HG02840 (cell line): Measurements from ENCODE around the gene KCNH1.

Source experiments
- ATAC-seq: cut with Tn5 transposase; IDR thresholded peaks from one replicate; pipeline ENCODE4 v1.9.1; 2021; ENCODE audit warnings: mild to moderate bottlenecking, moderate library complexity, moderate number of reproducible peaks; ENCODE audit not compliant: unreplicated experiment, low FRiP score

KCNH1 gene

DNA sequence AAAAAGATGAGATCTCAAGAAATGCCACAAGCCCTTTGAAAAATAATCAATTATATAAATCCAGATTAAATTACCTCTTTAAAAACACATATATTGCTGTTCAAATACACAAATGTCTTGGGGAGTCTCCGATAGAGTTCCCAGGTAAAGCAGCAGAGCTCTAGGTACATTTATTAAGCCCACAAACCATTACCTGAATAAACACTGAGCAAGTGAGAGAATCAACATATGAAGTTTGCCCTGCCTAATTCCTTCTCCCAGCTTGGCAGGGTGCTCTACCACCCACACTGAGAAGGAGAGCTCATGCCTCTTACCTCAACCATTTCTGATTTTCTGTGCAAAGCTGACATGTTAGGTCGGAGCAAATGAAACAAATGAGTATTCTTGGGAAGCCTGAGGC lies 402.4 kb downstream of the KCNH1 start:
- ATAC-seq, result no peak

DNA sequence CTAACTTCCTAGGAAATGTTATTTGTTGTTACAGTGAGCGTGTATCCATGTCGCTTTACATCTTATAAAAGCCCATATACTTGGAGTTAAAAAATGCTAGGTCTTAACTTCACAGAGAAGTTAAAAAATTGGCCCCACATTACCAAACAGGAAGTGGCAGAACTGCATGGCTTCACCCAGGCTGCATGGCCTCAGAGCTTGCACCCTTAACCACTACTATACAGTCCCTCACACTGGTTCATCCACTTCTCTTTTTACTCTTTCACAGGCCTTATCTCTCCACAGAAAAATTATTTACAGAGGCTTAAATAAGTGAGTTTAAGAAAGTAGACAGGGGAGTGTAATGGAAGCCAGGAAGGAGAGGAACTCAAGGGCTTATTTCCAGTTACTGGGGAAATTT lies 402.8 kb downstream of the KCNH1 start:
- ATAC-seq, result no peak

DNA sequence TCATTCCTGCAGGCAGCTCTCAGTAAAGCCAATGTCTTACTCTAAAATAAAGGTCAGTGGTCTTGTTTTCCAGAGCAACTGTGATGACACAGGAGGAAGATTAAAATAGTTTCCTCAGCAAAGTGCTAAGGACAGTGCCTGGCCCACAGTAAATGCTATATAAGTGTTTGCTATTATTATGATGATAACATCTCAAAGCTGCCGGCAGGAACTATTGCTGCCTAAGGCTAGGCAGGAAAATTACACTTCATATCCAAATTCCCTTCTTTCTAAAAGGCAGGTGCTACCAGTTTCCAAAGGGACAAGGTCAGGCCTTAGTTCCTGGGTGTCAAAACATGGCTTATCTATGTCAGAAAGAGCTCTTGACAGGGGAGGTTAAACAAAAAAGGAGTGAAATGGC lies 403.9 kb downstream of the KCNH1 start:
- ATAC-seq, result no peak

DNA sequence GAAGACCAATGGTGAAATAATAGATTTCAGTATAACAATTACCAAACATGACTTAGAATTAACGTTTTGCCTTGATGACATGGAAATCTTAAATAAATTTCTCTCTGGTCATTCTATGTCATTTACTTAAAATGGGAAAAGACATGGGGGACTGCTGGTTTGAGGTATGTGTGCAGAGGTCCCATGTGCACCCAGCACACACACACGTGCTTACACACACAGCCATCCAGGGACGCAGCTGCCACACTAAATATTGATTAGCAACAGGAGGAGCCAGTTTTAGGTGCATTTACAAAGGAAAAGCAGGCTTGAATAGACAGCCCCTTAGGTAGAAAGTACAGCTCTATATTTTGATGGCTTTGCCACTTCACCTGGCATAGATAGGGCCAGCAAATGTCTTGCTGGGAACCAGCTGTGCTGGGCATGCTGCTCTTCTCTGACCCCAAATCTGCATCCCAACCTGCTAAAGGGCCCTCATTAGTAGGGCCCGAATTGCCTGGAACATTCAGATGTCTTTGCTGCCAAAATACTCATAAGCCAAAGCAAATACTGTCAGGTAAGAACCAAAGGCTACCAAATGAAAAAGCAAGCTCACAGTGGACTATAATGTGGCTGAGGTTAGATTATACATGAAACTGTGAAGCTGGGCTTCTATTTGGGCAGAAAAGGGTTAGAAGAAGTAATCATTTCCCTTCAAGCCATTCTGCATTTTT lies 405.4 kb downstream of the KCNH1 start:
- ATAC-seq, result no peak

DNA sequence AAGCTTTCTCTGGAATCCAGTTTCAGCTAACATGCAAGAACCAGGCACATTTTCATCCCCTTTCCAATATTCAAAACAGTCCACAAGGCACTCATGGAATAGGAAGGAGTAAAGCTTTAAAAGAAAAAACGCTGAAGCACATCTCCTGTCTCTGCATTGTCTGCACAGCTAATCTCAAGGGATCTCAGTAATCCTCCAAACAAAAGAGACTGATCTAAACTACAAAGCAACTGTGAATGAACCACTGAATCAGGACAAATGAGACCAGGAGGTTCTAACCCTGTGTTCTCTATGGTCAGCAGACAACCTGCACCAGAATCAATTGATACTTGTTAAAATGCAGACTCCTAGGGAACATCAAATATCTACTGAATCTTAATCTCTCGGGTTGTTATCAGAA lies 406.2 kb downstream of the KCNH1 start:
- no peak for ATAC-seq

DNA sequence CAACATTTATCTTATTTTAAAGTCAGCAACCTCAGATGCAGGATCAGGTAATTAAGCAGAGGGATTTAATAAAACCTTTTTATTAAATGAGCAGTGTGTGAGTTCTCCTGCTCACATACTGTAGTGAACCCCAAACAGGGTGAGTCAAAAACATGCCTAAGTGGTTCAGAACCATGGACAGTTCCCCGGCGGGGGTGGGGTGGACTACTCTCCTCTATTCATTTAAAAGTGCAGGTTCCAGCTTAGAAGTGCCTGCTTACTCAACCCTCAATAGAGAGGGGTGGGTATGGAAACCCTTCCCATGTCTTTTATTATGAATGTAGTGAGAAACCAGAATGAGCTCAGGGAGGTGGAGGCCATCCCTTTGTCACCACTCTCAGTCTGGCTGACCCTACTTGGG lies 407.3 kb downstream of the KCNH1 start:
- no peak for ATAC-seq

DNA sequence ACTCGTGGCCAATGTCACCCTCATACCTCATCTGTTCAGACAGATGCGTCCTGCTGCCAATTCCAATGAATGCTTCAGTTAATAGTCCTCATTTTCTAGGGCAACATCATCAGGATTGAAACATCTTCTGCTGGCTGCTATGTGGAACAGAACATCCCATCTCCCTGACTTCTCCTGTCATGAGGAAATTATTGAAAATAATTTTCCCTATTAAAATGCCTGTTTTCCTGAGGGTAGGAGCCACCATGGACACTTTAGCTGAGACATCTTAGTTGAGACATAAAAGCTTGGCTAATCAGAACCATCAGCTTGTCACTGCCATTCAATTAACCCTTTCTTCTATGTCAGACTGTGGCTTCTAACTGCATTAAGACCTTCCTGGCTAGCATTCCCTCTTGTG lies 409.2 kb downstream of the KCNH1 start:
- ATAC-seq, result no peak

DNA sequence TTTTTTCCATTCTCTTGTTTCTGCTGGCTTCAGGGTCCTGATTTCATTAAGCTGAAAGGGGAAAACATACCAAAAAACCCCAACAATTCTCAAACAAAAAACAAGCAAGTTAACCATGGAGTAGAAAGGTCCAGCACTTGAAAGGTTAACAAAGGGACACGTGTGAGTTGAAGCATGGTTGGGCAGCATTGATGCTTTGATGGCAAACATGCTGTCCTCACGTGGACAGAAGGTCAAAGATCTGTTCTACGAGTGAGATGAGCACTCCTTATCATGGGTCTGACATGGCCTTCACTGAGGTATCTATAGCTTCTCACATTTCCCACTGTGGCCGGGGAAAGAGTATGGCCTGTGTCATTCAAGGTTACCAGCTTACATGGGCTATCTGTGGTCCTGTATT lies 410.3 kb downstream of the KCNH1 start:
- ATAC-seq, result no peak

DNA sequence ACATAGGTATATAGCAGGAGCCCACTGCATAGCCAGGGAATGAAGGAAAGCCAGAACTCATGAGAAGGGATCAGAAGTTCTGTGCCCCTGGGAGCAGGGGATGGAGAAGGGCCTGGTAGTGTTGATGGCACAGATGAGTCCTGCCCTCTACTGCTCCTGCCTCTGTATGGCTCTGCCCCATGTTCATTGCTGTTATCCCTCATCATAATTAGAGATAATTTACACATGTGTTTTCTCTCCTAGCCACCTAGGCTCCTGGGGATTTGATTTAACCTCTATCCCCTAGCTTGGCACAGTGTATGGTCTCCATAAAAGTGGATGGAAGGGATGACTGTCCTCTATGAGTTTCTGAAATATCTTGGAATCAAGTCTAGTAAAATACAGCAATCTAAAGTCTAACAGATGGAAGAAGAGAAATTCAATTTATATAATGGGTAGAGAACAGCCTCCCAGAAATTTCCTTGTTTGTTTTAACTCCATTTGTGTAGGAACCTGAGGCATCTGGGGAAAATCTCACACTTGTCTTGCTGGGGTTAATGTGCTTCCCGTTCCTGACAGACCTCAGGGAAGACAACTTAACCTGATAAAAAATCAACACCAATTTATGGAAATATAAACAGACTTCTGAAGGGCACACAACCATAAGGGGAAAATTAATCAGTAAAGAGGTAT lies 411.4 kb downstream of the KCNH1 start:
- ATAC-seq, result no peak

DNA sequence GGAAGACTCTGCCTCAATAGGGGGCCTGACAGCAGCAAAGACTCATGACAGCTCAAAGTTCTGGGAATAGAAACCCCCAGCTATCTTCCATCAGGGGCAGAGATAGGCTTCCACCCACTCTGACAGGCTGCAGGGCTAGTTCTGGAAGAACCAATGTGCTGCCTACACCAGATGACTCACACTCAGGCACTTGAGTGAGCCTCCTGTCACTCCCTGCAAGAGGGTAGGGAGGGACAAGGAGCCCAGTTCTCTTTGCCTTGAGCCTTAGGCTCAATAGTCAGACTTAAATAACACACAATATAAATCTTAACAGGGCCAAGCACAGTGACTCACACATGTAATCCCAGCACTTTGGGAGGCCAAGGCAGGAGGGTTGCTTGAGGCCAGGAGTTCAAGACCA lies 418.9 kb downstream of the KCNH1 start:
- ATAC-seq, result no peak

DNA sequence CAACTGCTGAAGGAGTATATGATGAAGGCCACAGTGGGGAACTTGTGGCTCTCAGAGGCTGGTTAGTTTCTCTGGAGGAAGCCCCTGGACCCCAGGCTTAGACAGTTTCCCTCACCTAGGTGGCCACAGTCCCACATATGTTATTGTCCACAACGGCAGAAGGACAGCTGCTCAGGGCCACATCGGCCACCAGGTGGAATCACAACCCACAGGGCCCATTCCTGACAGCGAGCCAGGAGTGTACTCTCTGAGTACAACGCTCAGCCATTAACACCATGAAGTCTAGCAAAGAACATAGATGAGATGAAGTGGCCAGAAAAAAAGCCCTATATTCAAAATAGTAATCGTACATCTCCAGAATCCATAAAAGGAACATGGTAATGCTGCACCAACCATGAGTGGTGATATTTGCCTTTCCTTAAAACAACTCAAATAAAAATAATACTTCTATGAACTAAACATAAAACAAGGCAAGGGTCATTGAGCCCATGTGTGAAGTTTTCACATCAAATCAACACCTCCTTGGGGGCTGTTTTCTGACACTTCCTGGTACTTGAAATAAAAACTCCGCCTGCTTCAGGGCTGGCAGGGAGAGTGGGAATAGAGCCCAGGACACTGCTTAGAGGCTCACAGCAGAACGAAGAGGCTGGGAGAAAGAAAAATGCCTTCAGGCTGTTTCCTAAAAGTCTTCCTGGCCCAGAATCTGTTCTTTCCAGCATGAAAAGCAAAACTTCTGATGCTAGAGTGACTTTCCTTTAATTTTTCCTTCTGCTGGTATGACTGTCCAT lies 421.9 kb downstream of the KCNH1 start:
- ATAC-seq, result no peak

DNA sequence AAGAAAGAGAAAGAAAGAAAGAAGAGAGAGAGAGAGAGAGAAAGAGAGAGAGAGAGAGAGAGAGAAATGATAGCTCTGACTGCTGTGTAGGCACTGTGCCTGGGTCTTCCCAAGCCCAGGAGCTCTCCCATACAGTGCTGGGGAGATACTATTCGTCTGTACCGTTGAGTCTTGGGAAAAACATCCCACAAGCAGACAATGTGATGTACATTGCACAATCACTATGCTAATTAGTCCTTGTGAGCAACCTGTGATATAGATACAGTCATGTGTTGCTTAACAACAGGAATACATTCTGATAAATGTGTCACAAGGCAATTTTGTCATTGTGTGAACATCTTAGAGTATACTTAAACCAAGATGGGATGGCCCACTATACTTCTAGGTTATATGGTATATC lies 424.2 kb downstream of the KCNH1 start:
- ATAC-seq, result no peak

DNA sequence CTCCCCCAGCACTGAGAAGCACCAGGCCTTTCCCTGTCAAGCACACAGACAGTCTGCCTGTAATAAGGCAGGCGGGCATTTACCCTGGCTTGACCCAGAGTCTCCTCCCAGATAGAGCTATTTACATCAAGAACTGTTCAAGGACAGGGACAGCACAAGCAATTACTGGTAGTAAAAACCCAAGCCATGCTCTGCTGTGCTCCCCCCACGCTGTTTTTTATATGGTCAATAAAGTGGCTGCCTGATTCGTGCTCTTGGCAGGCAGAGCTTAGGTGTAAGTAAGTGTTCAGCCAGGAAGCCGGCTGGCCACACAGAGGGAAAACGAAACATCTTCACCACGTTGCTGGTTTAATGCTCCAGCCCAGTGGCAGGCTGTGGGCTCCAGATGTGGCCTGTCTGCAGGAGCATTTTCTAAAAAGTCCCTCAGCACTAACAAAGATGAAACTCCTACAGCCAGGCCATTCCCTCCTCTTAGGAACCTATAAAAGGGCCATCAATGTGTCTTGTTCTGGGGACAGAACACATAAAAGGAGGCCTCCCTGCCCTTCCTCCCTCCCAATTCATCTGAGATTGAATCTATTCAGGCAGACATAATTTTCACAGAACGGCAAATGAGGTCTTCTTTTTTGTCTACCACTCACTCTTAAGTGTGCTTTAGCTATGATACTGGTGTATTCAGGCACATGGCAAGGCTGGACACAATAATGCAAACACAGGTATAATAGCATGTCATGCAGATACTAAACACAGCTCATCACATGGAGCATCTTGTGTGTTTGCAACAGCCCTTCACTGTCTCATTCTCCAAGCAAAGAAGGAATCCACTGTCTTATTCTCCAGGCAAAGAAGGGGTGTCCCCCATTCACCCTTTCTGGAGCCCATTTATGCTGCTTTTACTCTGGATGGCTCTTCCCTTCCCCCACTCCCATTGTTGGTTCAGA lies 426.4 kb downstream of the KCNH1 start:
- ATAC-seq, result no peak

DNA sequence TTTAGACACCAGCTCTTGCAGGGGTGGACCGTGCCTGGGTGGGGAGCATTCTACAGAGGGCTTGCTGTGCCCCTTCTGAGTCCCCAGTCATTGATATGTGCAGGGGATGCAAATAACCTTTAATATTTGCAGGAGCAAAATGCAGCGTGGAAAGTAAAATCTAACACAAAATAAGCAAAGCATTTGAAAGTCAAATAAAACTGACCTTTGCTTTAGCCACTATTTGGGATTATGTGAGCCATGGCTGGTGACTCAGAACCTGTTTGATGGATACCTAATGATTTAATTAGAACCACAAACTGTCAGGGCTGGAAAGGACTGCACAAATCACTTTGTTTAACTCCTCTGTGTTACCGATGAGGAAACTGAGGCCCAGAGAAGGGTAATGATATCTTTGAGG lies 427.7 kb downstream of the KCNH1 start:
- ATAC-seq, result no peak

DNA sequence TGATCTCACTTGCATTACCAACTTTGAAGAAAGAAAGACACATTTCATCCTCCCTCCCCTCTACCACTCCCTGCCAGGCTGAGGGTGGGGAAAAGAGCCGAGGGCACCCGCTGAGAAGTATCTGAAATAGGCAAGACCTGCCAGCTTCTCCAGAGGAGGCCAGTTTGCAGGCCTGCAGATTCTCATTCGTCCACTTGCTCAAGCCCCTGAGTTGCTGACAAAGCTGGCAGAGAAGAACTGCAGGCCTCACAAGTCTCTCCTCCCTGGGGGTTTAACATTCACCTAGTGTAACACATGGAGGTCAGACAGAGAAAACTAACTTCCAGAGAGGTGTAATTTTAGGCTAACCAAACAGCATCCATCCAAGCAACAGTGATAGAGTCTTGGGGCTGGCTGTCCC lies 428.9 kb downstream of the KCNH1 start:
- ATAC-seq, result no peak

DNA sequence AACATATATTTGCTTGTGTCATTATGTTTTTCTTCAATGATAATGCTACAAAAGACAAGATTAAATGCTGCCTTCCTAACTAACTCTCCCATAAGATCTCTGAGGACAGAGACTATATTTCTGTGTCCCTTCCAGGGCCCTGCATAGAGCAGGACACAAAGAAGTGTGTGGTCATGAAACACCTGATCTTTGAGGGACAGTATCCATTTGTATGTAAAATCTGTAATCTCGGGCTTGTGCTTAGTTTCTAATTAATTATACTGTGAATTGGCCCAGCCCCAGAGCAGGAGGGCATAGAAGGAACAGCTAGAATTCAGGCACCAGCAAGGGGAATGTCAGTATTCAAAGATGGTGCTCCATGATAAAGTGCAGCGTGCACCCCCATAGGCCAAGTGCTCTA lies 430.4 kb downstream of the KCNH1 start:
- no peak for ATAC-seq

DNA sequence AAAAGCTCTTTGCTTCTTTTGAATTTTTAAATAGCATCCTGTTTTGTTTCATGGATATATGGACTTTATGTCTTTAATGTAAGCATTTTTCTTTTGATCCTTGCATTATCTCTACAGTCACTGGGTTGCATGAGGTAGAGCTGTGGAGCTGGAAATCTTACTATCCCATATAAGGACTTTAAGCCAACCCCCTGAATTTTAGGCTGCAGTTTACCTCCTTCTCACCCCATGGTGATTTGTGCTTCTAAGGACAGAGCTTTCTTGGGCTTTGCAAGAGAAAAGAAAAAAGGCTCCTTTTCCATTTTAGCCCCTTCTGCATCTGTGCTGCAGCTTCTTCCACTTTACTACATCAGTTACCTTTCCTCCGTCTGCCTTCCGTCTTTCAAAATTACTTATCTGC lies 431.4 kb downstream of the KCNH1 start:
- ATAC-seq, result no peak

DNA sequence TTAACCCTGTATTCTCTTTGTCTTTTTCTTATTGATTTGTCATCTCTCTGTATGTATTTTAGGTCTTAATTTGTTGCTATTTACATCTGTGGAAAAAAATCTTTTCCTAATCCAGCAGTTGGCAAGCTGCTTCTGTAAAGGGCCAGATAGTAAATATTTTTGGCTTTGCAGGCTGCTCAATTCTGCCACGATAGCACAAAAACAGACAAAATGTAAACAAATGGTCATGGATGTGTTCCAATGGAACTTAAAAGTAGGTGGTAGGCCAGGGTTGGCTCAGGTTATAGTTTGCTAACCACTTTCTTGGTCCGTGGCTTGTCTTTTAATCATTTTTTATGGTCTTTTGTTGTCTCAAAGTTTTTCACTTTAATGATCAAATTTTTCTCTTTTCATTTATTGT lies 433.4 kb downstream of the KCNH1 start:
- ATAC-seq, result no peak

DNA sequence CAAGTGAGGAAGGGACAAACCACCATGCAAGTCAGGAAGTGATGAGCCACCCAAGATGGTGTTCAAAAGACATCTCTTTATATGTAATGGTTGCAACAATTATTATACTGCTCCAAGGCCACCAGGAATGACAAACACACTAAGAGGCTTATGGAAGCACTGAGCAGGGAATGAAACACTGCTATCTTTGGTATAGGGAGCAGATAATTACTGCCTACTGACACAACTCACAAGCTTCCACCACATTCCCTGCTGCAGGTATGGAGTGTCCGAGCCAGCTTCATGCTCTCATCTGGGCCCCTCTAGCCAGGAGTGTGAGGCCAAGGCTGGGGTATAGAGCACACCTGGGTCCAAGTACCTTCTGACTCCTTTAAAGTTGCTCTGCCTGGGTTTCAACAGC lies 433.9 kb downstream of the KCNH1 start:
- ATAC-seq, result no peak

DNA sequence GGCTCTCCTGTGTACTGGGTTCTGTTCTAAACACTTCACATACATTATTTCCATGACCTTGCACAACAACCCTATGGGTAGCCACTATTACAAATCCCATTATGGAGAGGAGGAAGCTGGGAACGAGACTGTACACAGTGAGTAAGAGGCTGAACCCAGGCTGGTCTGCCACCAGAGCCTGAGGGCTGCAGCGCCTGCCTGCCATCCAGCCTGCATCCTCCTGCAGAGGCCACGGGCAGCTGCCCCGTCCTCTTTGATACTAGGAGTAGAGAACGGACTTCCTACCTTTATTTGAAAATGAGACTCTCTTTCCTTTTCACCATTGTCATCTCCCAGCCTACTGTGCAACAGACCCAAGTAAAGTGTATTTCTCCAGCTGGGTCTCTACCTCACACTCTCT lies 435.3 kb downstream of the KCNH1 start:
- ATAC-seq, result no peak

DNA sequence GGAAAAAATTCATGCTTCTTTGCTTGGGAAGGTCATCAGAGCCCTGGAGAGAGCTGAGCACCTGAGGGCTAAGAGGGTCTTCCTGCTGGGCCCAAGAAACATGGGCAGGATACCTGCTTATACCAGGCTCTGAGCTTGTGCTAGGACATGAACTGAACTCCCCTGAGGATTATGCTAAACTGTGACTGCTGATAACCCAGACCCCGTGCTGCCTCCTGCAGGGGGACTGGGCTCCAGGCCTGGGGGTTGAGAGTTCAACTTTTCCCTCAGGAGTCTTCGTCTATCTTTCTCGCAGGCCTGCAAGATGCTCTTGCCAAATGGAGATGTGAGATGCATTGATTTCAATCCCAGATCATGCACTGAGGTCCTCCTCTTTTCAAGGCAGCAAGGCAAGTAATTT lies 436.8 kb downstream of the KCNH1 start:
- no peak for ATAC-seq
